GM18508 (cell line): ENCODE results near the gene GABBR2.

Experiments
- ATAC-seq: cut with Tn5 transposase; IDR thresholded peaks from one replicate; pipeline ENCODE4 v1.9.1; 2021; ENCODE audit warnings: moderate number of reproducible peaks; ENCODE audit not compliant: insufficient read depth, unreplicated experiment

Gene GABBR2

GRCh38 chr9:98427491-98427890 is 281.2 kb downstream of the GABBR2 start:
- no peak for ATAC-seq

GRCh38 chr9:98425079-98425478 is 283.7 kb downstream of the GABBR2 start:
- no peak for ATAC-seq

GRCh38 chr9:98419260-98419603 is 289.5 kb downstream of the GABBR2 start:
- ATAC-seq, result no peak

- ATAC-seq, result no peak
These were observed 290.0 kb downstream of the GABBR2 start for GRCh38 chr9:98418578-98419259.

- no peak for ATAC-seq
These were observed 292.2 kb downstream of the GABBR2 start for GRCh38 chr9:98416294-98417248.

GRCh38 chr9:98415782-98416181 is 293.0 kb downstream of the GABBR2 start:
- ATAC-seq, result no peak

GRCh38 chr9:98413084-98413483 is 295.7 kb downstream of the GABBR2 start:
- no peak for ATAC-seq

GRCh38 chr9:98412101-98412842 is 296.5 kb downstream of the GABBR2 start:
- no peak for ATAC-seq

GRCh38 chr9:98410185-98410697 is 298.5 kb downstream of the GABBR2 start:
- ATAC-seq, result no peak

- no peak for ATAC-seq
These were observed 299.0 kb downstream of the GABBR2 start for GRCh38 chr9:98409719-98410118.

- no peak for ATAC-seq
These were observed 302.3 kb downstream of the GABBR2 start for GRCh38 chr9:98406469-98406868.

GRCh38 chr9:98404237-98404636 is 304.5 kb downstream of the GABBR2 start:
- ATAC-seq, result no peak

- no peak for ATAC-seq
These were observed 305.0 kb downstream of the GABBR2 start for GRCh38 chr9:98403715-98404114.

- ATAC-seq, result no peak
These were observed 306.5 kb downstream of the GABBR2 start for GRCh38 chr9:98402019-98402840.

- ATAC-seq, result no peak
These were observed 307.4 kb downstream of the GABBR2 start for GRCh38 chr9:98401140-98402018.

- ATAC-seq, result no peak
These were observed 308.6 kb downstream of the GABBR2 start for GRCh38 chr9:98399950-98400683.

- ATAC-seq, result no peak
These were observed 312.1 kb downstream of the GABBR2 start for GRCh38 chr9:98396656-98397055.

- no peak for ATAC-seq
These were observed 312.5 kb downstream of the GABBR2 start for GRCh38 chr9:98396236-98396635.
